ENCODE results near the gene ATP2B2.

The ATP2B2 gene

GRCh38 chr3:10321630-10322351 is 183.6 kb downstream of the ATP2B2 start:
- ATAC-seq = no peak
- TF ChIP-seq BACH2 (CRISPR knock-in tag; IDR thresholded peaks at IDR 0.05; ENCODE audit: borderline replicate concordance) (no peak), CREB5 (CRISPR knock-in tag; IDR thresholded peaks at IDR 0.05; ENCODE audit: low read depth) (no peak), GLIS3 (CRISPR knock-in tag; IDR thresholded peaks at IDR 0.05) (no peak), TSHZ2 (CRISPR knock-in tag; IDR thresholded peaks at IDR 0.05) (no peak), PPARA (CRISPR knock-in tag; IDR thresholded peaks at IDR 0.05; ENCODE audit: borderline replicate concordance) (no peak)

GRCh38 chr3:10320320-10320677 is 185.1 kb downstream of the ATP2B2 start:
- ATAC-seq = no peak; the same call in 1 of the 3 replicates
- no peak for TF ChIP-seq BACH2 (CRISPR knock-in tag; IDR thresholded peaks at IDR 0.05; ENCODE audit: borderline replicate concordance)
- TF ChIP-seq TOX (CRISPR knock-in tag; IDR thresholded peaks at IDR 0.05; ENCODE audit: borderline replicate concordance) = no peak
- TF ChIP-seq SNAI2 (CRISPR knock-in tag; IDR thresholded peaks at IDR 0.05) = no peak
- TF ChIP-seq ZC3H10 (CRISPR knock-in tag; IDR thresholded peaks at IDR 0.05) = no peak
- no peak for TF ChIP-seq ZFP30 (CRISPR knock-in tag; IDR thresholded peaks at IDR 0.05)
- no peak for TF ChIP-seq PPARA (CRISPR knock-in tag; IDR thresholded peaks at IDR 0.05; ENCODE audit: borderline replicate concordance)
- no peak for TF ChIP-seq ZNF565 (CRISPR knock-in tag; conservative IDR thresholded peaks at IDR 0.05; ENCODE audit: low read depth)
- no peak for TF ChIP-seq TCF4 (CRISPR knock-in tag; IDR thresholded peaks at IDR 0.05; ENCODE audit: borderline replicate concordance)
- no peak for TF ChIP-seq ISL1 (CRISPR knock-in tag; IDR thresholded peaks at IDR 0.05)
- no peak for TF ChIP-seq PATZ1 (CRISPR knock-in tag; IDR thresholded peaks at IDR 0.05; ENCODE audit: borderline replicate concordance)
- no peak for TF ChIP-seq ZFP3 (CRISPR knock-in tag; IDR thresholded peaks at IDR 0.05)

GRCh38 chr3:10319804-10320203 is 185.6 kb downstream of the ATP2B2 start:
- TF ChIP-seq OSR1 (CRISPR knock-in tag; IDR thresholded peaks at IDR 0.05) = no peak
- no peak for TF ChIP-seq TOX (CRISPR knock-in tag; IDR thresholded peaks at IDR 0.05; ENCODE audit: borderline replicate concordance)
- TF ChIP-seq CREB5 (CRISPR knock-in tag; IDR thresholded peaks at IDR 0.05; ENCODE audit: low read depth) = no peak
- no peak for TF ChIP-seq ZC3H10 (CRISPR knock-in tag; IDR thresholded peaks at IDR 0.05)
- no peak for TF ChIP-seq CSDC2 (CRISPR knock-in tag; IDR thresholded peaks at IDR 0.05)
- no peak for TF ChIP-seq GLIS3 (CRISPR knock-in tag; IDR thresholded peaks at IDR 0.05)
- no peak for TF ChIP-seq ZNF70 (CRISPR knock-in tag; IDR thresholded peaks at IDR 0.05)
- no peak for TF ChIP-seq POU6F1 (CRISPR knock-in tag; IDR thresholded peaks at IDR 0.05; ENCODE audit: borderline replicate concordance, low read depth)
- no peak for ATAC-seq

- TF ChIP-seq SNAI2 (CRISPR knock-in tag; IDR thresholded peaks at IDR 0.05) = no peak
- TF ChIP-seq TOX (CRISPR knock-in tag; IDR thresholded peaks at IDR 0.05; ENCODE audit: borderline replicate concordance) = no peak
- no peak for TF ChIP-seq TSHZ2 (CRISPR knock-in tag; IDR thresholded peaks at IDR 0.05)
- no peak for TF ChIP-seq CREB5 (CRISPR knock-in tag; IDR thresholded peaks at IDR 0.05; ENCODE audit: low read depth)
- TF ChIP-seq GLIS3 (CRISPR knock-in tag; IDR thresholded peaks at IDR 0.05) = no peak
- no peak for TF ChIP-seq ZNF565 (CRISPR knock-in tag; conservative IDR thresholded peaks at IDR 0.05; ENCODE audit: low read depth)
- no peak for TF ChIP-seq ISL1 (CRISPR knock-in tag; IDR thresholded peaks at IDR 0.05)
- TF ChIP-seq ZC3H10 (CRISPR knock-in tag; IDR thresholded peaks at IDR 0.05) = no peak
- TF ChIP-seq RARB (CRISPR knock-in tag; IDR thresholded peaks at IDR 0.05) = no peak
- no peak for TF ChIP-seq PPARA (CRISPR knock-in tag; IDR thresholded peaks at IDR 0.05; ENCODE audit: borderline replicate concordance)
- TF ChIP-seq ZNF8 (CRISPR knock-in tag; IDR thresholded peaks at IDR 0.05) = no peak
- no peak for TF ChIP-seq ZFP30 (CRISPR knock-in tag; IDR thresholded peaks at IDR 0.05)
- no peak for TF ChIP-seq BACH2 (CRISPR knock-in tag; IDR thresholded peaks at IDR 0.05; ENCODE audit: borderline replicate concordance)
- no peak for ATAC-seq
Observed at GRCh38 chr3:10319251-10319650, 186.1 kb downstream of the ATP2B2 start.

Measured in SK-N-SH treated with all-trans-retinoic acid at 6 μM for 48 hours (cell line).